Activated gamma-delta T cell treated with anti-CD3 and anti-CD28 coated beads, Interleukin-2, amount 50 U/mL, for 16 hours (primary cell): ENCODE data around the gene ANTXRL.
"Not testable (repeated sequence)": the region's sequence is repeated elsewhere in the genome, so short reads cannot be mapped to it uniquely, and the experiment has no call there.

Source experiments
- DNase-seq: peaks from one replicate; pipeline ENCODE4 v3.0.0-alpha.2; 2020; ENCODE audit warnings: low read depth

The ANTXRL gene

GRCh38 chr10:46294641-46295220 lies 7.9 kb downstream of the ANTXRL start:
- no peak for DNase-seq

DNA sequence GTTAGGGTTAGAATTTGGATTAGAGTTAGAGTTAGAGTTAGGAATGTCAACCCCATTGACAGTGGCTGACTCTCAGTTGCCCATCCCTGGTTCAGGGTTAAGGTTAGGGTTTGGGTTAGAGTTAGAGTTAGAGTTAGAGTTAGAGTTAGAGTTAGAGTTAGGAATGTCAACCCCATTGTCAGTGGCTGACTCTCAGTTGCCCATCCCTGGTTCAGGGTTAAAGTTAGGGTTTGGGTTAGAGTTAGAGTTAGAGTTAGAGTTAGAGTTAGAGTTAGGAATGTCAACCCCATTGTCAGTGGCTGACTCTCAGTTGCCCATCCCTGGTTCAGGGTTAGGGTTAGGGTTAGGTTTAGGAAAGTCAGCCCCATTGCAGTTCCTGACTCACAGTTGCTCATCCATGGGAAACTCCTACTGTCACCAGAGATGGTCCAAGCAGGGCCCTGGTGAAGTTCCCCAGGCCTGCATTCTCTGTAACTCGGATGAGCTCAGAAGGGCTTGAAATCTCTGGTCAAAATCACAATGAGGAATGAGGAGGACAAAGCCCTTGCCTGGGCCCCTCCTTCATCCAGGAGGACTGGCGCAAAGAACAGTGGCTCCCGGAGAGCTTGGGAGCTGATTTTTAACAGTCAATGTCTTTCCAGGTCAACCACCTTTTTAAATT lies 8.7 kb downstream of the ANTXRL start:
- not testable (repeated sequence) for DNase-seq

DNA sequence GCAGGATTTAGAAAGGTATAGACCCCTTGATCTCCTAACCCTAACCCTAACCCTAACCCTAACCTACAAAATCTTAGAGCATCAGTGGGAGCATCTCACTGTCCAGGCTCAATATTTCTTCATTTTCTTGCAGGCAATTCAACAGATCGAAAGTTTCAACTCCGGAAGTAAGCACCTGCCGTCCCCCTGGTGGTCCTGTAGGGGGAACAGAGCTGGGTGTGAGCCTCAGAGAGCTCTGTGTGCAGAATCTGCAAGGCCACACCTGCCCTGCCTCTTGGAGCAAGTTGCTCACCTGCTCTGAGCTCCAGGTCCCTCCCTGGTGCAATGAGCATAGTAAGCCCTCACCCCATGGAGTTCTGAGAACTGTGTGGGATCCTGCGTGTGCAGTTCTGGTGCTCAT lies 9.3 kb downstream of the ANTXRL start:
- DNase-seq, result not testable (repeated sequence)

GRCh38 chr10:46296641-46297141 lies 9.9 kb downstream of the ANTXRL start:
- DNase-seq, result no peak

GRCh38 chr10:46297406-46298204 lies 10.8 kb downstream of the ANTXRL start:
- no peak for DNase-seq

GRCh38 chr10:46298477-46299285 lies 11.9 kb downstream of the ANTXRL start:
- DNase-seq, result no peak

DNA sequence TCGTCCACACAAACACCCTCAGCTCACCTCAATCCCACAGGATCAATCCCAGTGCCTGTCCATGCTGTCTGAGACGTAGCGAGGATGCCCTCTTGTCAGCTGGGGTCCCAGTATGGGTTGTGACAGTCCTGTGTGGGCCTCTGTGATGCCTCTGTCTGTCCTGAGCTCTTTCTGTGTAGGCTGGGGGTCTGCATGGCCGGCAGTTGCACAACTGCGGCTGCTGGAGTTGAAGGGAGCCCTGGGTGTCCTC lies 12.4 kb downstream of the ANTXRL start:
- DNase-seq, result no peak

- no peak for DNase-seq
These were observed 13.0 kb downstream of the ANTXRL start for GRCh38 chr10:46299536-46300369.

GRCh38 chr10:46300370-46300711 lies 13.5 kb downstream of the ANTXRL start:
- not testable (repeated sequence) for DNase-seq

- DNase-seq, result no peak
These were observed 14.4 kb downstream of the ANTXRL start for GRCh38 chr10:46301056-46301645.

DNA sequence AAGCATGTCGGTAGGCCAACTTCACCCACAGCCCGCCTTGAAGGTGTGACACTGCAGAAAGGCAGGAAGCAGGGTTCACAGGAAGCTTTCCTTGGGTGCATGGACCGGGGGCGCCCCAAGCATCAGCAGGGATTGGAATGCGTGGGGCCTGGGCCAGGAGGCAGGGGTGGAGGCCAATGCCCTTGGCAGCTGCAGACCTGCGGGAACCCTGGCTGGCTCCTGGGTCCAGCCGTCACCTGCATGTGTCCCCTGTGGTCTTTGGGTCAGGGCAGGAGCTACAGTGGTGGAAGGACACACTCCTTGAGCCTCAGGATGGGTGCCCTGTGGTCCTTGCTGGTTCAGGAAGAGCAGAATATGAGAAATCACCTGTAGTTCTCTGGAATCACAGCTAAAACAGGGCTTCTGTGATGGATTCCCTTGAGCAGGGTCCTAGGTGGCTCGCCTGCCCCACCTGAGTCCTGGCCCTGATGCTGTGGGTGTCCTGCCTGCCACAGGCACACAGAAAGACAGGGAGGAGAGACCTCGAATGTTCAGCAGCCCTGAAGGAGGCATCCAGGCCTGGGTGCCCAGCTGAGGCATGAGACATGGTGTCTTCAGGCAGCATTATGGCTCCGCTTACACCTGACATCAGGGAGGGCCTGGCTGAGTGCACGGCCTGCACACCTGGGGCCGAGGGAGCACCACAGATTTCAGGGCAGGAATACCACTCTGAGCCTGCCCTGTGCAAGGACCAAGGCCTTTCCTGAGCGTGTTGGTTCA lies 15.1 kb downstream of the ANTXRL start:
- DNase-seq, result no peak

DNA sequence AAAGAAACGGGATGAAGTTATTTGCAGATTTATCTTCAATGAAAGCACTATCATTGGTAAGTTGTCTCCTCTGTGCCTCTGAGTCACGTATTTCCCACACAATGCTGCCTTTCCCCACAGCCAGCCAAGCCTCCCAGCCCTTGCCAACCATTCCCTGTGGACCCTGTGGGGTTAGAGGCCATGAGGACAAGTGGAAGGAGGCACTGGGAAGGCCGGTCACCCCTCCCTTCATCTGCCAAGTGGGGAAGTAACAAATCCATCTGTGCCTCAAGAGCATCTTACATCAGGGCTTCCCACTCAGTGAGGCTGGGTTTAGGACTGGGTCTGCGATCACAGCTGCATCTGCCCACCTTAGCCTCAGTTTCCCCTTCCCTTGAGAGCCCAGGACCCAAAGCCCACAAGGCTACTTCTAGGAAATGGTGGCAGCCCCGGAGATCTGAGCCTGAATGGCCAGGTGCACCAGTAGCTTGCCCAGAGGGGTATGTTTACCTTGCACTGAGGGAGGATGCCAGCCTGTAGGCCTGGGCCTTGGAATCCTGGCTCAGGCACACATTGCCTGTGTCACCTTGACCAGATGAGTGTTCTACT lies 16.1 kb downstream of the ANTXRL start:
- DNase-seq, result not testable (repeated sequence)

- no peak for DNase-seq
These were observed 17.3 kb downstream of the ANTXRL start for GRCh38 chr10:46304062-46304461.

DNA sequence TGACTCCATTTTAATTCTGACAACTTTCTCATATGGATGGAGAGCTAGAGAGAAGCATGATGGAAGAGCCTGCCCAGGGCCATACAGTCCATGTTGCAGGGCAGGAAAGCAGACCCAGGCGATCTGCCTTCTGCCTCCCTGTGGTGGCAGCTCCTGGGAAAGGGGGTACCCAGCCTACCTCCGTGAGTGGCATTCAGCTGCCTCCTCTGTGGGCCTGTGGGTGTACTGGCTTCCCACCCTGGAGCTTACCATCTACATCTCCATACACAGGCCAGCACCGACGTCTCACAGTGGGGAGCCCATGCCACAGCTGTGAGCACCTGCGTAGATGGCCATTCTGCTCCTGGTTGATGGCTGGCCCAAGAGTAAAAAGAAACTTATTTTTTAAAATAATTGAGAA lies 17.9 kb downstream of the ANTXRL start:
- DNase-seq, result not testable (repeated sequence)

DNA sequence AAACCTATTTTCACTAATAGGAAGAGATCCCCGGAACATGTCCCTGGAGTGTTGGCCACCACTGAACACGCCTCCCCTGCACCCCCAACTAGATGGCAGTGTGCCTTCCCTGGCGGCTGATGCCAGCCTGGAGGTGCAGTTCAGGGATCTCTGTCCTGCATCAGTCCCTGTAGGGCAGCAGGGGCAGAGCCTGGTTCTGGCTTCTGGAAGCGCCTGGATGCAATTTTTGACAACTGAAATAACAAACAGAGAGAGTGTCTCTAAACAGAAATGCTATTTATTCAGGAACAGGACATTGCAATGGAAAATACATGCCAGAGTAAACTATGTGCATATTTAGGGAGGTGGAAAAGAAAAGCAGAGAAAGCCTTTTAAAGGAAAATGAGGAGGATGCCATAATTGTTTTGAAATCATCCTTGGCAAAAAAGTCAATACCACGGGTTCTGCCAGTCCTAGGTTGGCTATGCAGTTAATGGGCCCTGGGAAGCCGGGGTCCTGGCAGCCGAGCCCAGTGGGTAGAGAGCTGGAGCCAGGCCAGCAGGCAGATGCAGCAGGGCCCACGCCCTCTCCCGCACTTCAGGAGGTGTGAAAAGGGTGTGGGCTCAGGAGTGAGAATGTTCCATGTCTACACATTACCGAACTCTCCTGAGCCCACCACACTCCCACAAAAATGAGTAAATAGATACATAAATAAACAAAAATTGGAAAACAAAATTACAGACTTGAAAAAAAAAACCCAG lies 18.5 kb downstream of the ANTXRL start:
- DNase-seq, result no peak

DNA sequence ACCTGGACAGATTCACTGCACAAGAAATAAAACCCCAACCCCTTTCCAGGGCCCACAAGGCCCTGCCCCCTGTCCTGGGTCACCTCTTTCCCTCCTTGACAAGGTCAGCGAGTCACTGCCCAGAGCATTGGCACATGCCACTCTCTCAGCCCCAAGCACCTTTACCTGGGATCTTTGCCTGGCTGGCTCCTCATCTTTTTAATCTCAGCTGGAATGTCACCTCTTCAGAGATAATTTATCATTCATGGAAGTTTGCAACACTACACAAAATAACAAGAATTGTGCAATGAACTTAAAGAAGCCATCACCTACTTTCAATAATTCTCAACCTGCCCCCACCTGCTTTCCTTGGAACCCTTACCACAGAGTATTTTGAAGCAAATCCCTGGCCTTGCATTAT lies 19.2 kb downstream of the ANTXRL start:
- no peak for DNase-seq

- DNase-seq, result no peak
These were observed 19.9 kb downstream of the ANTXRL start for GRCh38 chr10:46306516-46307184.

DNA sequence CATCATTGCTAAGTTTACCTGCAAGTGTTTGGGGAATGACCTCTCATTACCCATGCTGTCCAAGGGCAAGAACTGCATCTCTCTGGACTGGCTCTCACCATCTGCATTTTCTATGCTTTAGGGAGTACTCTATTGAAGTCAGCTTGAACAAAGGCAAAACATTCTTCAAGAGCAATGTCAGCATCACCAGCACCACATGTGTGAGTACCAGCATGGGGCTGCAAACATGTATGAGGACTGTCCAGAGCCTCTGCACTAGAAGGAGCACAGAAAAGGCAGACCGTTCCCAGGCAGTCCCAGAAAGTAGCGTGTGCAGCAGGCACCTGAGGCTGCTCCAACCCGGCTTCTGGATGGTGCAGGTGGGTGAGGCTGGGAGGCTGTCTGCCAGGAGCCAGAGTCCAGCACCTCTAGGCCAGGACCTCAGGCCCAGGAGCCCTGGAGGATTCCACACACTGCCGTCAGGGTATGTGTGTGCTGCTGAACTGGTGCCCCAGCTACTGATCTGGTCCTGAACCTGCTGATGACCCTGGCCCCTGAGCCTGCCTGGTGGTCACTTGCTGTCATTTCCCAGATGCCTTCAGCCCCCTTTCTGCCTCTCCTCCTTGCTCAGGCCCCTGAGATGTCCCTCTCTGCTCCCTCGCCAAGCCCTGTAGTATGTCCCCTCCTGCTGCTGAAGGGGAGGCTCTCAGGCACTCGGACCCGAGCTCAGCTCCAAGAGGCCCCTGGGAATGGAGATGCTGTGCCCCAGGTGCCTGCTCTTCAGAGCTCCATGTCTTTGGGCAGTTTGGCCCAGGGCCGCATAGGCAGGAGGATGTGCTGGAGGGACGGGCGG lies 20.7 kb downstream of the ANTXRL start:
- no peak for DNase-seq
